Measurements from ENCODE around the gene TRIM59.

The TRIM59 gene

DNA sequence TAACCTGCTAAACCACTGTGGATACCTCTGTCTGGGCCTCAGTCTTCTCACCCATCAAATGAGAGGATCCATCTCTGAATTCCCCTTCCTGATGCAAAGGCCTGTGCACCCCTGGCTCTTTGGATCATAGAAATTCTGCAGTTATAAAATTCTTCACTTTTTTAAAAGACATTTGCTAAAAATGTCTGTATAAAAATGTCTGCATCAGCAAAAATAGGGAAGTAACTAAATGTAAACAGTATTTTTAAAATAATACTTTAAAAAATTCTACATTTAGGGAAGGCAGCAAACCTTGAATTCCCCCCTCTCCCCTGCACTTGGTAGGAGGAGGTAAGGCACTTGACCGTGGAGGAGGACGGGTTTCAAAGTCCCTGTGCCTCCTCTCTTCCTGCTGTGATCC is 25.6 kb upstream of the TRIM59 start:
- Histone ChIP-seq H3K9me3 (ENCODE audit: insufficient read depth, low read length) (0 out of 2 replicates have a peak, but pooled peaks cover 8% of the 10 kb centered on the region), H3K27ac (ENCODE audit: low read length) (no peak overlapping the region), H2AFZ (ENCODE audit: low read depth, low read length) (no peak overlapping the region), H3K9ac (ENCODE audit: low read length) (no peak overlapping the region), H3K4me2 (ENCODE audit: low read length) (no peak overlapping the region), H3K36me3 (replicated peaks; ENCODE audit: low read depth, low read length) (no peaks in the 10 kb centered on the region), H4K20me1 (ENCODE audit: insufficient read depth, low read length) (no peaks in the 10 kb centered on the region), H3K4me3 (ENCODE audit: low read length) (no peak overlapping the region), H3K27me3 (ENCODE audit: low read depth, low read length) (no peaks in the 10 kb centered on the region), H3K79me2 (ENCODE audit: low read length) (no peaks in the 10 kb centered on the region), H3K4me1 (ENCODE audit: low read length) (no peaks in the 10 kb centered on the region)
- TF ChIP-seq, protein P1, sequence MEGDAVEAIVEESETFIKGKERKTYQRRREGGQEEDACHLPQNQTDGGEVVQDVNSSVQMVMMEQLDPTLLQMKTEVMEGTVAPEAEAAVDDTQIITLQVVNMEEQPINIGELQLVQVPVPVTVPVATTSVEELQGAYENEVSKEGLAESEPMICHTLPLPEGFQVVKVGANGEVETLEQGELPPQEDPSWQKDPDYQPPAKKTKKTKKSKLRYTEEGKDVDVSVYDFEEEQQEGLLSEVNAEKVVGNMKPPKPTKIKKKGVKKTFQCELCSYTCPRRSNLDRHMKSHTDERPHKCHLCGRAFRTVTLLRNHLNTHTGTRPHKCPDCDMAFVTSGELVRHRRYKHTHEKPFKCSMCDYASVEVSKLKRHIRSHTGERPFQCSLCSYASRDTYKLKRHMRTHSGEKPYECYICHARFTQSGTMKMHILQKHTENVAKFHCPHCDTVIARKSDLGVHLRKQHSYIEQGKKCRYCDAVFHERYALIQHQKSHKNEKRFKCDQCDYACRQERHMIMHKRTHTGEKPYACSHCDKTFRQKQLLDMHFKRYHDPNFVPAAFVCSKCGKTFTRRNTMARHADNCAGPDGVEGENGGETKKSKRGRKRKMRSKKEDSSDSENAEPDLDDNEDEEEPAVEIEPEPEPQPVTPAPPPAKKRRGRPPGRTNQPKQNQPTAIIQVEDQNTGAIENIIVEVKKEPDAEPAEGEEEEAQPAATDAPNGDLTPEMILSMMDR (IDR thresholded peaks at IDR 0.05; ENCODE audit: low read depth, low read length) = no peak
- no peak for TF ChIP-seq EZH2phosphoT487 (IDR thresholded peaks at IDR 0.05; ENCODE audit: low read depth)

DNA sequence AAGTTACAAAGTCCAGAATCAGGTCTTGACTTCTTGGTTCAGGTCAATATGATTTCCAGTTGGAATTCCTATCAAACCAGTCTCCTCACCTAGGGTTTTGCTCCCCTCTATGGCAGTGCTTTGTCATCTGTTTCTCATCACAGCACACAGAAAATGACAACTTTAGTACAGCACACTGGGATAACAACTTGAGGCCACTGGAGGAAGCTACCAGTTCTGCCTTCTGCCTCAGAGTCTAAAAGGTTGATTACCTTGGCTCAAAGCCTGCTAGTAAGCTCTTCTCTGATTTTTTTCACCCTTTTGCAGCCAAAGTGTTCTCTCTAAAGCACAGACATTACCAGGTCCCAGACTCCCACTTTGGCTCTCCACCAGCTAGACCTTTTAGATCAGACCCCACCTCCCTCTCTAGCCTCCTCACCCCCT is 24.8 kb upstream of the TRIM59 start:
- no peak overlapping the region for H3K4me3 ChIP-seq (ENCODE audit: low read length)
- H3K36me3 ChIP-seq (replicated peaks; ENCODE audit: low read depth, low read length) = no peaks in the 10 kb centered on the region
- no peak overlapping the region for H3K27ac ChIP-seq (ENCODE audit: low read length)
- H3K4me1 ChIP-seq (ENCODE audit: low read length) = no peaks in the 10 kb centered on the region
- H3K9me3 ChIP-seq (ENCODE audit: insufficient read depth, low read length) = 0 out of 2 replicates have a peak, but pooled peaks cover 8% of the 10 kb centered on the region
- no peaks in the 10 kb centered on the region for H4K20me1 ChIP-seq (ENCODE audit: insufficient read depth, low read length)
- TF ChIP-seq, protein P1 (IDR thresholded peaks at IDR 0.05; ENCODE audit: low read depth, low read length) = no peak
- TF ChIP-seq EZH2phosphoT487 (IDR thresholded peaks at IDR 0.05; ENCODE audit: low read depth) = no peak
- H3K27me3 ChIP-seq (ENCODE audit: low read depth, low read length) = no peaks in the 10 kb centered on the region
- H2AFZ ChIP-seq (ENCODE audit: low read depth, low read length) = no peak overlapping the region
- no peak overlapping the region for H3K9ac ChIP-seq (ENCODE audit: low read length)
- no peaks in the 10 kb centered on the region for H3K79me2 ChIP-seq (ENCODE audit: low read length)
- H3K4me2 ChIP-seq (ENCODE audit: low read length) = no peak overlapping the region

DNA sequence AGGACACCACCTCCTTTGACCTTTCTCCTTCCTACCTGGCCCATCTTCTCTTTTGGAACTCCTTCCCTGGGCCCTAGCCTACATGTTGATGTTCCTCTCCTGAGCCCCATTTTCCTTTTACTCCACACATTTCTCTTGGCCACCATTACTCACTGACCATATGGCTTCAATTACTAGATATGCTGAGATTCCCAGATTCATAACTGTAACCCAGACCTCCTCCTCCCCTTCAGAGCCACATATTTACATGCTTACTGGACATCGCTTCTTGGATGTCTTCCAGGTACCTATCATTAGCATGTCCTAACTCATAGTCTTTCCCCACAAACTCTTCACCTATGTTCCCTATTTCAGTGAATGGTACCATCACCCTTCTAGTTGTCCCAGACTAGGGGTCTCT is 24.4 kb upstream of the TRIM59 start:
- Histone ChIP-seq H4K20me1 (ENCODE audit: insufficient read depth, low read length) (no peaks in the 10 kb centered on the region), H3K36me3 (replicated peaks; ENCODE audit: low read depth, low read length) (no peaks in the 10 kb centered on the region), H3K9ac (ENCODE audit: low read length) (no peak overlapping the region), H3K4me2 (ENCODE audit: low read length) (no peak overlapping the region), H3K27ac (ENCODE audit: low read length) (no peak overlapping the region), H3K4me3 (ENCODE audit: low read length) (no peak overlapping the region), H2AFZ (ENCODE audit: low read depth, low read length) (no peak overlapping the region), H3K27me3 (ENCODE audit: low read depth, low read length) (no peaks in the 10 kb centered on the region), H3K79me2 (ENCODE audit: low read length) (no peaks in the 10 kb centered on the region), H3K4me1 (ENCODE audit: low read length) (no peaks in the 10 kb centered on the region), H3K9me3 (ENCODE audit: insufficient read depth, low read length) (0 out of 2 replicates have a peak, but pooled peaks cover 8% of the 10 kb centered on the region)
- TF ChIP-seq EZH2phosphoT487 (IDR thresholded peaks at IDR 0.05; ENCODE audit: low read depth) = no peak
- TF ChIP-seq, protein P1 (IDR thresholded peaks at IDR 0.05; ENCODE audit: low read depth, low read length) = no peak

DNA sequence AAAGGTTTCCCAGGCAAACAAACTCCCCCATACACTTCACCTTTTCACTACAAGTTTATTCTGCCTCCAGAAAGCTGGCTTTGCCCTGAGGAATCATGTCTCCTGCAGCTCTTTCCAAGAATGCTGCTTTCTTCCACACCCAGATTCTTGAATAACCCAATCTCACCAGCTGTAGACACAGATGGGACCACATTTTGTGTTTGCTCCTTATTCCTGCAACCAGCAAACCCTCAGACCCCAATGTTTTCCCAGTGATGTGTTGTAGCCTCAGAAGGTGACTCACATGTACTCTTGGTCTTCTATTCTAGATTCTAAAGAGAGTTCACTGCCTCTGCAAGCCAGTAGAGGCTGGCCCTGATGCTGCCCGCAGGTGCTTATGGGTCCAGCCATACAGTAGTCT is 23.6 kb upstream of the TRIM59 start:
- H3K27me3 ChIP-seq (ENCODE audit: low read depth, low read length) = no peaks in the 10 kb centered on the region
- no peak overlapping the region for H3K4me2 ChIP-seq (ENCODE audit: low read length)
- TF ChIP-seq, protein P1 (IDR thresholded peaks at IDR 0.05; ENCODE audit: low read depth, low read length) = no peak
- TF ChIP-seq EZH2phosphoT487 (IDR thresholded peaks at IDR 0.05; ENCODE audit: low read depth) = no peak
- no peaks in the 10 kb centered on the region for H3K79me2 ChIP-seq (ENCODE audit: low read length)
- H4K20me1 ChIP-seq (ENCODE audit: insufficient read depth, low read length) = no peaks in the 10 kb centered on the region
- no peaks in the 10 kb centered on the region for H3K4me1 ChIP-seq (ENCODE audit: low read length)
- 0 out of 2 replicates have a peak, but pooled peaks cover 8% of the 10 kb centered on the region for H3K9me3 ChIP-seq (ENCODE audit: insufficient read depth, low read length)
- no peak overlapping the region for H2AFZ ChIP-seq (ENCODE audit: low read depth, low read length)
- H3K36me3 ChIP-seq (replicated peaks; ENCODE audit: low read depth, low read length) = no peaks in the 10 kb centered on the region
- no peak overlapping the region for H3K27ac ChIP-seq (ENCODE audit: low read length)
- H3K9ac ChIP-seq (ENCODE audit: low read length) = no peak overlapping the region
- H3K4me3 ChIP-seq (ENCODE audit: low read length) = no peak overlapping the region

All from OCI-LY3 (cell line).